Neuron (in vitro differentiated cells): Measurements from ENCODE around the gene NCLN.
"Not testable (repeated sequence)": the region's sequence is repeated elsewhere in the genome, so short reads cannot be mapped to it uniquely, and the experiment has no call there.

Experiments
- H2AFZ ChIP-seq: one replicate; pipeline ENCODE4 v1.6.1; 2013; ENCODE audit warnings: low read depth, mild to moderate bottlenecking, inconsistent platforms, low read length, moderate library complexity
- H3K27me3 ChIP-seq: one replicate; pipeline ENCODE4 v1.6.1; 2013; ENCODE audit warnings: low read length; ENCODE audit not compliant: insufficient read depth
- H3K36me3 ChIP-seq: one replicate; pipeline ENCODE4 v1.6.1; 2013; ENCODE audit warnings: low read length; ENCODE audit not compliant: insufficient read depth
- H3K4me1 ChIP-seq: one replicate; pipeline ENCODE4 v1.6.1; 2013; ENCODE audit warnings: low read length; ENCODE audit not compliant: insufficient read depth
- H3K4me3 ChIP-seq: 2 replicates; pipeline ENCODE4 v1.5.1; 2013; ENCODE audit warnings: mild to moderate bottlenecking, low read length, moderate library complexity
- H3K9me3 ChIP-seq: one replicate; pipeline ENCODE4 v1.6.1; 2013; ENCODE audit warnings: low read length

The NCLN gene

DNA sequence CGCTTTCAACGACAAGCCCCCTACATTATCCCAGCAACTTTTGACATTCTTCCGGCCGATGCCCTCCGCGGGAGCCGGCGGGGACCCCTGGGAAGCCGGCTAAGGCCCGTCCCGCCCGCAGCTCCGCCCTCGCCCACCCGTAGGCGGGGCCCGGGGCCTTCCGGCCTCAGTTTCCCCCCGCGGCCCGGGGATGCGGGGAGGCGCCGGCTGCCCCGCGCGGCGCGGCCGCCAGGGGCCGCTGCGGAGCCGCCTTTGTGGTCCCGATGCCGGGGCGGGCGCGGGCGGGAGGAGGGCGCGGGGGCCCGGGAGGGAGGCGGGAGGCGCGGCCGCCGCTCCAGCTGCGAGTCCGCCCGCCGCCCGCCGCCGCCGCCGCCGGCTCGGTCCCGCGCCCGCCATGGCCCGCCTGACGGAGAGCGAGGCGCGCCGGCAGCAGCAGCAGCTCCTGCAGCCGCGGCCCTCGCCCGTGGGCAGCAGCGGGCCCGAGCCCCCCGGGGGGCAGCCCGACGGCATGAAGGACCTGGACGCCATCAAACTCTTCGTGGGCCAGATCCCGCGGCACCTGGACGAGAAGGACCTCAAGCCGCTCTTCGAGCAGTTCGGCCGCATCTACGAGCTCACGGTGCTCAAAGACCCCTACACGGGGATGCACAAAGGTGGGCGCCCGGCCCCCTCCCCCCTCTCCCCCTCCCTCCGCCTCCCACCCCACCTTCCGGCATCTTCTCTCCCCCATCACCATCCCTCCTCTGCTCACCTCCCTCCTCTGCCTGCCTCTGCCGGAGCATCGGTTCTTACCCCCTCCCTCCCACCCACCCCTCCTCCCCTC lies 38.8 kb downstream of the NCLN start, which contains the start of gene CELF5:
CELF5 (plus strand) TSS at position 316 of the 823 bp plus-strand sequence; CDS start at position 395, 79 bp downstream.
- H2AFZ ChIP-seq: no peak within 1 kb of the TSS
- H3K36me3 ChIP-seq: no peaks in the 10 kb centered on the region
- H3K4me1 ChIP-seq: peaks cover 16% of the 10 kb centered on the region
- no peaks in the 10 kb centered on the region for H3K27me3 ChIP-seq
- no peaks in the 10 kb centered on the region for H3K9me3 ChIP-seq
- H3K4me3 ChIP-seq: peak within 1 kb of the TSS; percentile 69

DNA sequence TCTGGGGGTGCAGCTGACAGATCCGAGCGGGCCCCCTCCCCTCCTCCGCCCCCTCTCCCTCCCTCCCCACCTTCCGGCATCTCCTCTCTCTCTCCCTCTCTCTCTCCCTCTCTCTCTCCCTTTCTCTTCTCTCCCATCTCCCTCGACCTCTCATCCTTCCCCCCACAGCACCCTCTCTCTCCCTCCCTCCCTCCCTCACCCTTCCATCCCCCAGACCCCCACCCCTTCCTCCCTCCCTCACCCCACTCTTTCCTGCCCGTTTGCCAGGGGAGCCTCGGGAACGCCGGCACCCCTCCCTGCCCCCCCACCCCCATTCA lies 39.4 kb downstream of the NCLN start:
- Histone ChIP-seq H3K4me3 (peak overlapping the region; percentile 69), H3K9me3 (no peaks in the 10 kb centered on the region), H2AFZ (no peak overlapping the region), H3K27me3 (no peaks in the 10 kb centered on the region), H3K36me3 (no peaks in the 10 kb centered on the region), H3K4me1 (peaks cover 16% of the 10 kb centered on the region)

DNA sequence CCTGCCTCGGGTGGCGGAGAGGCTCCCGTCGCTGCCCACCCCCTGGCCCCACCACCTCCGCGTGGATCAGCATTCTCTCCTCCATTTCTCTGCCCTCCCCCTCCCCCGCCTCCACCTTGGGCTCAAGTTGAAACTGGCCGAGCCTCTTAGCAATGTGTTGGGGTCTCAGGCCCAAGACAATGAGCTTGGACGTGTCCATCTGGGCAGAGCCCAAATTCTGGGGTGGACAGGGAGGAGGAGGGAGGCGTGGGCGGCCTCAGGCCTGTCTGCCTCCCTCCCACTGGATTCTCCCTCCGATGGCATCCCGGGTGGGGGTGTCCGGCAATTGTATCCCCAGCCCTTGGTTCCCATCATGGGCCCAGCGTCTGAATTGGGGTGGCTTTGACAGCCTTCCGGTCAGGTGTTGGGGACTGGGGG lies 40.0 kb downstream of the NCLN start:
- peak overlapping the region; percentile 26 for H3K4me3 ChIP-seq

DNA sequence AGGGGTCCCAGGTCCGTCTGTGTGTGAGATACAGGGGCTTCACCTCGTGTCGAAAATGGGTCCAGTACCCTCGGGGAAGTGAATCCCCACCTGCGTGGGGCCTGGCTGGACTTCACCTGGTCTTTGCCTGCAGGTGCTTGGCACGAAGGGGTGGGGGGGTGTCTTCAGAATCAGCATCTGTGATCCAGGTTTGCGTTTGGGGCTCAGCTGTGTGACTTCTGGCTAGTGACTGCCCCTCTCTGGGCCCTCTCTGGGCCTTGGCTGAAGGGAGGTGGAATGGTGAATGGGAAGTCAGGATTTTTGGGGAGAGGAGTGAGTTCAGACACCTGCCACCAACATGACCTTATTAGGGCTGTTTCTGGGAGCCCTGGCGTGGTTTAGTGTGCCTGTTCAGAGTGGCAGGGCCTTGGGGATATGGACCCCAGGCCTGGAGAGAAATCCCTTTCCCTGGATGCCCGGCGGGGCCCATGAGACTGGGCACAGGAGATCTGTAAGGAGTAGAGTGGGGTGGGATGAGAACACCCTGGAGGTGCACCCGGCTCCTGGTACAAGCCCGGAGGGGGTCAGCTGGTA lies 41.4 kb downstream of the NCLN start:
- no peaks in the 10 kb centered on the region for H3K36me3 ChIP-seq
- no peak overlapping the region for H3K4me3 ChIP-seq
- H2AFZ ChIP-seq: no peak overlapping the region
- H3K9me3 ChIP-seq: no peaks in the 10 kb centered on the region
- H3K27me3 ChIP-seq: no peaks in the 10 kb centered on the region
- H3K4me1 ChIP-seq: peaks cover 16% of the 10 kb centered on the region

More for the DNA sequence above, 40.0 kb downstream of the NCLN start:
- Histone ChIP-seq H2AFZ (no peak overlapping the region), H3K9me3 (no peaks in the 10 kb centered on the region), H3K36me3 (no peaks in the 10 kb centered on the region), H3K27me3 (no peaks in the 10 kb centered on the region), H3K4me1 (peaks cover 16% of the 10 kb centered on the region)

DNA sequence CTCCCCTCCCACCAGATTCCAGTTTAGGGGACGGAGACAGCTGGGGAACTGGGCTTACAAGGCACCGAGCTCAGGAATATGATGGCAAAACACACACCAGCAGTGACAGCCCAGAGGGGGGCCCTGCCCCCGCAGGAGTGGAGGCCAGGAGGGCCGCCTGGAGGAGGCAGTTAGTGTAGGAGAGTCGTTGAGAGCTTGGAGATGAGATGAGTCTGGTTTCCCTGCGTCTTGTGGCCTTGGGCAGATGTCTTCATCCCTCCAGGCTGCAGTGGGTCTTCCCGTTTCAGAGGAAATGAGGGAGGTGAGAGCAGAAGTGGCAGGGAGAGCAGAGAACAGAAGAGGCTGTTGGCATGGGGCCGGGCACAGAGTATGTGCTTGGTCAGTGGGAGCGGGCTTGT lies 43.6 kb downstream of the NCLN start:
- Histone ChIP-seq H3K27me3 (no peaks in the 10 kb centered on the region), H3K4me3 (no peak overlapping the region), H3K36me3 (no peaks in the 10 kb centered on the region), H2AFZ (no peak overlapping the region), H3K9me3 (no peaks in the 10 kb centered on the region), H3K4me1 (peaks cover 16% of the 10 kb centered on the region)

DNA sequence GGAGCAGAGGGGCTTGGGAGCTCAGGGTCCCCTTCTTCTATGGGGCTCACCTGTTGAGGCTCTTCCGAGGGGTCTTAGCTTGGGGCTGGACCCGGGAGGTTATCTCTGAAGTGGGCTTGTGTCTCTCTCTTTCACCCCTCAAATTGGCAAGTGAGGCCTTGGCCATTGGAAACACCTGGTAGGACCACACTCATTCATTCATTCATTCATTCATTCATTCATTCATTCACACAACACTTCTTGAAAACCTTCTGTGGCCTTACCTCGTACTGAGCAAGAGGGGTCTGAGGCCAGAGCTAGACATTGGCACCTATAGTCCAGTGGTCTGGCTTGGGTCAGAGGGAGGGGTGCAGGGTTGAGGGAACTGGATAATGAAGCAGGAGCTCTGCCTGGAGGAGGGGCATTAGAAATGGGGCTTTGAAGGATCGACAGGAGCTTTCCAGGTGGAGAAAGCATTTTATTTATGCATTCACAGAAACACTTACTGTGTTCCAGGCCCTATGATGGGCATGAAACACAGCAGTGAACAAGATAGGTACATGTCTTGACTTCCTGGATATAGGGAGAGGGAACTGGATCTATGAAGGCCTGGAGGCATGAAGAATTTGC lies 44.3 kb downstream of the NCLN start:
- peaks cover 16% of the 10 kb centered on the region for H3K4me1 ChIP-seq
- H3K9me3 ChIP-seq: no peaks in the 10 kb centered on the region
- no peaks in the 10 kb centered on the region for H3K27me3 ChIP-seq
- no peak overlapping the region for H2AFZ ChIP-seq
- H3K36me3 ChIP-seq: no peaks in the 10 kb centered on the region
- no peak overlapping the region for H3K4me3 ChIP-seq

DNA sequence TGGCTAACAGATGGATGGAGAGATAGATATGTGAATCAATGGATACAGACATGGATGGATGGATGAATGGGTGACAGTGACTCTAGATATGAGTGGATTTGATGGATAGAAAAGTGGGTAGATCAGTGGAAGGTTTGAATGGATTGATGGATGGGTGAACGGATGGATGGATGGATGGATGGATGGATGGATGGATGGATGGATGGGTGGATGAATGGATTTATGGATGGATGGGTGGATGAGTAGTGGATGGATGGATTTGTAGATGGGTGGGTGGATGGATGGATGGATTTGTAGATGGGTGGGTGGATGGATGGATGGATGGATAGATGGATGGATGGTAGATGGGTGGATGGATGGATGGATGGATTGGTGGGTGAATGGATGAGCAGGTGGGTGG lies 45.6 kb downstream of the NCLN start:
- H2AFZ ChIP-seq: no peak overlapping the region
- H3K9me3 ChIP-seq: no peaks in the 10 kb centered on the region
- H3K27me3 ChIP-seq: no peaks in the 10 kb centered on the region
- H3K36me3 ChIP-seq: no peaks in the 10 kb centered on the region
- H3K4me3 ChIP-seq: no peak overlapping the region
- H3K4me1 ChIP-seq: peaks cover 12% of the 10 kb centered on the region

DNA sequence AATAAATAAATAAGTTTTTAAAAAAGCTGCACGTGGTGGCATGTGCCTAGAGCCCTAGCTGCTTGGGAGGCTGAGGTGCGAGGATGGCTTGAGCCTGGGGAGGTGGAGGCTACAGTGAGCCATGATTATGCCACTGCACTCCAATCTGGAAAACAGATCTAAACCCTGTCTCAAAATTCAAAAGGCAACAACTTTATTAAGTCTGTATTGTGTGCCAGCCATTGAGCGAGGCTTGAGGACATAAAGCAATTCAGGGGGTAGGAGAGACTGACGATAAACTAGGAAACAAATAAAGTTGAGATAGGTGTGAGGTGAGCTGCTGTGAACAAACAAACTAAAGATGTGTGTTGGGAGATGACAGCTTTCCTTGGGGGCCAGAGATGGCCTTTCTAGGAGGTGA lies 47.4 kb downstream of the NCLN start:
- Histone ChIP-seq H3K36me3 (no peaks in the 10 kb centered on the region), H3K4me3 (no peak overlapping the region), H3K9me3 (no peaks in the 10 kb centered on the region), H2AFZ (no peak overlapping the region), H3K27me3 (no peaks in the 10 kb centered on the region), H3K4me1 (peaks cover 9% of the 10 kb centered on the region)

DNA sequence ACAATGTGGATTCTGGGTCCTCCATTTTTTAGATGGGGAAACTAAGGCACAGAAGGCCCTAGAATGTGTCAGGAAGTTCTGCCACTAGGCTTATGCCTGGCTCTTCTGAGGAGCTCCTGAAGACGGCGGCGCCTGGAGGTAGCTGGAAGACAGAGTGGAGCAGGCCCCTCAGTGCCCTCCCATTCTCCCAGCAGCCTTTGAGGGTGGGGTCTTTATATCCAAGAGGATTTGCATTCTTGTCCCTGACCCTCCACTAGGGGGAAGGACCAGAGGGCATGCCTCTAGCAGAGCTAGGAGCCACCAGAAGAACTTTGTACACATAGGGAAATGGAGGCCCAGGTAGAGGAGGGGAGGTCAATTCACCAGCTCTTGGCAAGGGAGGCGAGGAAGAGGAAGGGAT lies 48.1 kb downstream of the NCLN start:
- H3K4me1 ChIP-seq: peaks cover 3% of the 10 kb centered on the region
- H3K4me3 ChIP-seq: no peak overlapping the region
- H2AFZ ChIP-seq: no peak overlapping the region
- H3K27me3 ChIP-seq: no peaks in the 10 kb centered on the region
- H3K36me3 ChIP-seq: no peaks in the 10 kb centered on the region
- H3K9me3 ChIP-seq: no peaks in the 10 kb centered on the region

DNA sequence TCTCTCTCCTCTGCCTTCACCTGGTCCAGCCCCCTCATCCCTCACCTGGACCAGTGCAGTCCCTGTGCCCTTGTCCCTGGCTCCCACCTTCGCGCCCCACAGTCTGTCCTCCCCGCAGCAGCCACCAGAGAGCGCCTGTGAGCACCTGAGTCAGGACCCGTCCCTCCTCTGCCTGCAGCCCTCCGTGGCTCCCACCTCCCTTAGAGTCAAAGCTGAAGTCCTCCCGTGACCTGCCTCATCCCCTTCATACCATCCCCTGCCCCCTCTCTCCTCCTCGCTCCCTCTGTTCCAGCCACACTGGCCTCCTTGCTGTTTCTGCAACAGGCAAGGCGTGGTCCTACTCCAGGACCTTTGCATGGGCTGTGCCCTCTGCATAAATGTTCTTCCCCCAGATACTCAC lies 49.1 kb downstream of the NCLN start:
- H3K36me3 ChIP-seq: no peaks in the 10 kb centered on the region
- H3K9me3 ChIP-seq: no peaks in the 10 kb centered on the region
- H2AFZ ChIP-seq: no peak overlapping the region
- no peaks in the 10 kb centered on the region for H3K4me1 ChIP-seq
- H3K4me3 ChIP-seq: no peak overlapping the region
- H3K27me3 ChIP-seq: no peaks in the 10 kb centered on the region

DNA sequence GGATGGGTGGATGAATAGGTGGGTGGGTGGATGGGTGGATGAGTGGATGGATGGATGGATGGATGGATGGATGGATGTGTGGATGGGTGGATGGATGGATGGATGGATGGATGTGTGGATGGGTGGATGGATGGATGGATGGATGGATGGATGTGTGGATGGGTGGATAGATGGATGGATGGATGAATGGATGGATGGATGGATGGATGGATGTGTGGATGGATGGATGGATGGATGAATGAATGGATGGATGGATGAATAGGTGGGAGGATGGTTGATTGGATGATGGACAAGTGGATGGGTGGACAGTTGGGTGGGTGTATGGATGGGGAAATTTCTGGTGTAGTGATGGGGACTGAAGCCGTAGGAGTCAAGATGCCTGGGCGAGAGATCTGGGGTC lies 49.9 kb downstream of the NCLN start:
- H3K36me3 ChIP-seq, H3K4me3 ChIP-seq, H2AFZ ChIP-seq, H3K27me3 ChIP-seq, H3K9me3 ChIP-seq, H3K4me1 ChIP-seq: not testable (repeated sequence)

DNA sequence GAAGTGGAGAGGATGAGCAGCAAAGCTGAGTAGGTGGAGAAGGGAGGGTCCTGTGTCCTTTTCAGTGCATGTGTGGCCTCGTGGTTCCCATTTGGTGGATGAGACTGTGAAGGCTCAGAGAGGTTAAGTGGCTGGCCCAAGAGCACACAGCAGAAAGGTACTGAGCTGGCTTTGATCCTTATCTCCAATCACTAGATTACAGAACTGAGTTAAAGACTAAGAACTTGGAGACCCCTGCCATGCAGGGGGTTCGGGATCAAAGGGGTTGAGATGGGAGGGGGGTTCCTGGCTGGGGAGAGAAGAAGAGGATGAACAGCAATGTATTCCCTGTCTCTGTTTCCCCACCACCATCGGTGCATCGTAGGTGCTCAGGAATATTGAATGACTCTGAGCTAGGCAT lies 50.5 kb downstream of the NCLN start:
- Histone ChIP-seq H3K36me3 (no peaks in the 10 kb centered on the region), H3K4me3 (no peak overlapping the region), H3K4me1 (no peaks in the 10 kb centered on the region), H3K9me3 (no peaks in the 10 kb centered on the region), H3K27me3 (no peaks in the 10 kb centered on the region), H2AFZ (no peak overlapping the region)

DNA sequence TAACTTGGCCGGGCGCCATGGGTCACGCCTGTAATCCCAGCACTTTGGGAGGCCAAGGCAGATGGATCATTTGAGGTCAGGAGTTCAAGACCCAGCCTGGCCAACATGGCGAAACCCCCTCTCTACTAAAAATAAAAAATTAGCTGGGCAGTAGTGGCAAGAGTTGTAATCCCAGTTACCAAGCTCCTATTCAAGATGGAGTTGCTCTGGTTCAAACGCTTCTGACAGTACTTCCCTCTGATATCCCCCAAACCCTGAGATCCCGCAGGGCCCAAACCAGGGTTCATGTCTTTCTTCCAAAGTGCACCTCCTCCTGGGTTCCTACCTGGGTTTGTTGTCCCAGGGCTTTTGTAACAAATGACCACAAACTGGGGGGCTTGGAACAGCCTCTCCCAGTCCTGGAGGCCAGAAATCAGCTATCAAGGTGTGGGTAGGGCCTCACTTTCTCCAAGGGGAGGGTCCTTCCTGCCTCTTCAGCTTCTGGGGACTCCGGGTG lies 52.4 kb downstream of the NCLN start:
- no peaks in the 10 kb centered on the region for H3K9me3 ChIP-seq
- no peak overlapping the region for H2AFZ ChIP-seq
- H3K4me1 ChIP-seq: no peaks in the 10 kb centered on the region
- H3K4me3 ChIP-seq: no peak overlapping the region
- no peaks in the 10 kb centered on the region for H3K27me3 ChIP-seq
- no peaks in the 10 kb centered on the region for H3K36me3 ChIP-seq
